AG10803 (cell line): ENCODE measurements around the gene SLC16A12.

Source experiments
- DNase-seq: peaks from one replicate; pipeline ENCODE4 v3.0.0; 2010; ENCODE audit warnings: low read depth
- H3K4me3 ChIP-seq: 2 replicates; pipeline ENCODE4 v1.5.1; 2011; ENCODE audit warnings: mild to moderate bottlenecking, low read length, control low read depth
- CTCF ChIP-seq: conservative IDR thresholded peaks from 2 replicates; pipeline ENCODE4 v1.5.1; 2011; ENCODE audit warnings: mild to moderate bottlenecking, low read length, control low read depth, inconsistent platforms

SLC16A12 gene

GRCh38 chr10:89425000-89425399 is 110.4 kb downstream of the SLC16A12 start:
- no peak for DNase-seq
- TF ChIP-seq CTCF: no peak

GRCh38 chr10:89421018-89421476 is 114.3 kb downstream of the SLC16A12 start:
- TF ChIP-seq CTCF: no peak
- H3K4me3 ChIP-seq: no peak overlapping the region
- DNase-seq: no peak

More at GRCh38 chr10:89425000-89425399, 110.4 kb downstream of the SLC16A12 start:
- H3K4me3 ChIP-seq: no peak overlapping the region

GRCh38 chr10:89419548-89419947 is 115.8 kb downstream of the SLC16A12 start:
- peak; percentile 18 for DNase-seq
- H3K4me3 ChIP-seq: no peak overlapping the region
- peak; percentile 53 for TF ChIP-seq CTCF

GRCh38 chr10:89416465-89416864 is 118.9 kb downstream of the SLC16A12 start:
- DNase-seq: no peak
- TF ChIP-seq CTCF: no peak
- no peak overlapping the region for H3K4me3 ChIP-seq

GRCh38 chr10:89414879-89415821 is 120.2 kb downstream of the SLC16A12 start:
- peak; percentile 48 for DNase-seq
- TF ChIP-seq CTCF: no peak
- peak overlapping the region; percentile 82 for H3K4me3 ChIP-seq

GRCh38 chr10:89414146-89414878 is 121.1 kb downstream of the SLC16A12 start, which contains the start of gene IFIT5:
TSS of gene IFIT5 (plus strand) at chr10:89414568. CDS start at chr10:89414799, 231 bp downstream.
- peak within 1 kb of the TSS; percentile 82 for H3K4me3 ChIP-seq

More at GRCh38 chr10:89414146-89414878, 121.1 kb downstream of the SLC16A12 start, which contains the start of gene IFIT5:
- peak; percentile 61 for DNase-seq
- TF ChIP-seq CTCF: no peak
